GM12878 (cell line): ENCODE data around the gene SMPDL3B. TPM values are rescaled to one million over a fixed set of nuclear protein-coding genes. Genes with fewer than 3 reads are reported as not detected.

ENCODE experiments used
- ATF7 ChIP-seq: fragments of 450-650 bp; IDR thresholded peaks from 2 replicates; pipeline ENCODE4 v1.6.1; 2016; ENCODE audit warnings: low read depth, mild to moderate bottlenecking
- BHLHE40 ChIP-seq, 2 experiments: fragments of 450-650 bp in 1 of 2; IDR thresholded peaks; 2 replicates each; pipeline ENCODE4 v1.6.1; 2011 to 2017; ENCODE audit warnings: low read depth in 2 of 2, borderline replicate concordance in 1 of 2, improper control_type of control experiment in 1 of 2, low read length in 1 of 2, mild to moderate bottlenecking in 1 of 2
- BRCA1 ChIP-seq: IDR thresholded peaks from 2 replicates; pipeline ENCODE4 v1.6.1; 2011; ENCODE audit warnings: low read depth, low read length, improper control_type of control experiment
- CBX5 ChIP-seq: sonication (generic); IDR thresholded peaks from 2 replicates; pipeline ENCODE4 v1.6.1; 2016; ENCODE audit warnings: low read depth, moderate library complexity, mild to moderate bottlenecking, inconsistent platforms
- CREB1 ChIP-seq: IDR thresholded peaks from 2 replicates; pipeline ENCODE4 v1.6.1; 2012; ENCODE audit warnings: low read depth, mild to moderate bottlenecking, inconsistent platforms
- EED ChIP-seq: sonication (generic); IDR thresholded peaks from 2 replicates; pipeline ENCODE4 v1.6.1; 2016; ENCODE audit warnings: antibody characterized with exemption, low read depth
- FOXM1 ChIP-seq: IDR thresholded peaks from 2 replicates; pipeline ENCODE4 v1.6.1; 2012; ENCODE audit warnings: low read depth, mild to moderate bottlenecking, inconsistent platforms, low read length, moderate library complexity
- HDAC6 ChIP-seq: fragments of 200-600 bp; sonication (generic); IDR thresholded peaks from one replicate; pipeline ENCODE4 v1.8.0; 2017; ENCODE audit warnings: antibody characterized with exemption; ENCODE audit not compliant: unreplicated experiment
- IKZF2 ChIP-seq, 2 experiments: fragments of 450-650 bp; IDR thresholded peaks; 2 replicates each; pipeline ENCODE4 v1.6.1; 2017; ENCODE audit warnings: mild to moderate bottlenecking in 2 of 2, moderate library complexity in 2 of 2
- IRF4 ChIP-seq: IDR thresholded peaks from 2 replicates; pipeline ENCODE4 v1.6.1; 2011; ENCODE audit warnings: low read depth, low read length
- NKRF ChIP-seq: fragments of 450-650 bp; conservative IDR thresholded peaks from 2 replicates; pipeline ENCODE4 v1.6.1; 2017; ENCODE audit warnings: mild to moderate bottlenecking, moderate library complexity
- NR2C2 ChIP-seq: IDR thresholded peaks from 2 replicates; pipeline ENCODE4 v1.6.1; 2011; ENCODE audit warnings: borderline replicate concordance, low read depth; ENCODE audit not compliant: control insufficient read depth, insufficient read length
- NRF1 ChIP-seq: conservative IDR thresholded peaks from 2 replicates; pipeline ENCODE4 v1.6.1; 2011; ENCODE audit warnings: mild to moderate bottlenecking, low read depth, low read length, improper control_type of control experiment
- PAX5 ChIP-seq: IDR thresholded peaks from 2 replicates; pipeline ENCODE4 v1.6.1; 2011; ENCODE audit warnings: low read depth, low read length, borderline replicate concordance
- POLR2AphosphoS2 ChIP-seq: IDR thresholded peaks from 2 replicates; pipeline ENCODE4 v1.6.1; 2011; ENCODE audit warnings: low read depth, mild to moderate bottlenecking, low read length, improper control_type of control experiment, moderate library complexity
- RAD51 ChIP-seq: fragments of 450-650 bp; IDR thresholded peaks from 2 replicates; pipeline ENCODE4 v1.6.1; 2016; ENCODE audit warnings: moderate library complexity, mild to moderate bottlenecking, inconsistent platforms
- SIN3A ChIP-seq: IDR thresholded peaks from 2 replicates; pipeline ENCODE4 v1.6.1; 2012; ENCODE audit warnings: low read depth, low read length, improper control_type of control experiment
- SREBF2 ChIP-seq: IDR thresholded peaks from 2 replicates; pipeline ENCODE4 v1.6.1; 2012; ENCODE audit warnings: mild to moderate bottlenecking, low read length
- USF2 ChIP-seq: IDR thresholded peaks from 2 replicates; pipeline ENCODE4 v1.6.1; 2011; ENCODE audit warnings: low read depth, low read length, improper control_type of control experiment, borderline replicate concordance
- ZBED1 ChIP-seq: IDR thresholded peaks from 2 replicates; pipeline ENCODE4 v1.6.1; 2016; ENCODE audit warnings: borderline replicate concordance
- ZNF384 ChIP-seq: IDR thresholded peaks from 2 replicates; pipeline ENCODE4 v1.6.1; 2012; ENCODE audit warnings: low read depth, mild to moderate bottlenecking, low read length, improper control_type of control experiment, borderline replicate concordance
- polyA plus RNA-seq, 11 experiments: library from polyadenylated mRNA; depleted of rRNA in 4 of 11; unstranded in 6 of 11; stranded (reverse) in 5 of 11; fragments of >200 nt; fragmentation: Nextera tagmentation in 4 of 11; fragmentation: Illumina TruSeq in 1 of 11; extraction: Ambion mirVana in 4 of 11; extraction: Trizol in 1 of 11; gene quantifications; 1 replicate in 1 of 11; 2 replicates in 10 of 11; pipeline versions ENCODE4 v1.2.1 to v1.2.3, GENCODE V29; 2011 to 2016; ENCODE audit warnings: inconsistent platforms in 2 of 11, missing spikeins in 2 of 11, low read depth in 1 of 11
- total RNA-seq, 4 experiments: library from RNA; depleted of rRNA in 3 of 4; stranded (reverse); fragments of >200 nt in 3 of 4; fragmentation: Illumina TruSeq in 1 of 4; extraction: Trizol in 1 of 4; gene quantifications; 2 replicates each; pipeline versions ENCODE4 v1.2.1 to v1.2.3, GENCODE V29; 2013 to 2021
- TF ChIP-seq, protein P1 (sequence below): IDR thresholded peaks from 2 replicates; pipeline ENCODE4 v1.6.1; 2012; ENCODE audit warnings: low read depth, low read length, improper control_type of control experiment
- TF ChIP-seq, protein P2 (sequence below): fragments of 450-650 bp; IDR thresholded peaks from 2 replicates; pipeline ENCODE4 v1.6.1; 2017; ENCODE audit warnings: mild to moderate bottlenecking, moderate library complexity

SMPDL3B gene
- total and polyA plus RNA-seq, 10 of the 15 experiments (the other 5 are each of a cell fraction or from before 2014, with no cell fraction given): 0.56 to 2.7 (median 1.0) TPM

GRCh38 chr1:27887215-27888021, 47.4 kb upstream of the SMPDL3B start (continued):
- TF ChIP-seq USF2 (no peak), RAD51 (no peak), ZNF384 (no peak), SREBF2 (no peak), ZBED1 (no peak), HDAC6 (no peak), FOXM1 (no peak), BHLHE40 (IDR thresholded peaks at IDR 0.05; ENCODE audit: borderline replicate concordance in 1 of 2, low read depth in 2 of 2, low read length in 1 of 2) (peak; percentile 22 to 26; a peak in 2 of 4 replicates), SIN3A (no peak), NKRF (no peak), EED (peak; percentile 87; the same call in 1 of the 2 replicates), BRCA1 (no peak), CBX5 (no peak), ATF7 (0 out of 2 replicates have a peak, but pooled peaks have one; percentile 24), NRF1 (no peak), IRF4 (no peak), NR2C2 (no peak), PAX5 (peak; percentile 52; the same call in 1 of the 2 replicates), CREB1 (peak; percentile 31; the same call in 1 of the 2 replicates), POLR2AphosphoS2 (peak; percentile 80; the same call in 1 of the 2 replicates), IKZF2 (IDR thresholded peaks at IDR 0.05) (peak; percentile 83 to 88)
- TF ChIP-seq, protein P1, sequence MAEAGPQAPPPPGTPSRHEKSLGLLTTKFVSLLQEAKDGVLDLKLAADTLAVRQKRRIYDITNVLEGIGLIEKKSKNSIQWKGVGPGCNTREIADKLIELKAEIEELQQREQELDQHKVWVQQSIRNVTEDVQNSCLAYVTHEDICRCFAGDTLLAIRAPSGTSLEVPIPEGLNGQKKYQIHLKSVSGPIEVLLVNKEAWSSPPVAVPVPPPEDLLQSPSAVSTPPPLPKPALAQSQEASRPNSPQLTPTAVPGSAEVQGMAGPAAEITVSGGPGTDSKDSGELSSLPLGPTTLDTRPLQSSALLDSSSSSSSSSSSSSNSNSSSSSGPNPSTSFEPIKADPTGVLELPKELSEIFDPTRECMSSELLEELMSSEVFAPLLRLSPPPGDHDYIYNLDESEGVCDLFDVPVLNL: no peak
- TF ChIP-seq, protein P2, sequence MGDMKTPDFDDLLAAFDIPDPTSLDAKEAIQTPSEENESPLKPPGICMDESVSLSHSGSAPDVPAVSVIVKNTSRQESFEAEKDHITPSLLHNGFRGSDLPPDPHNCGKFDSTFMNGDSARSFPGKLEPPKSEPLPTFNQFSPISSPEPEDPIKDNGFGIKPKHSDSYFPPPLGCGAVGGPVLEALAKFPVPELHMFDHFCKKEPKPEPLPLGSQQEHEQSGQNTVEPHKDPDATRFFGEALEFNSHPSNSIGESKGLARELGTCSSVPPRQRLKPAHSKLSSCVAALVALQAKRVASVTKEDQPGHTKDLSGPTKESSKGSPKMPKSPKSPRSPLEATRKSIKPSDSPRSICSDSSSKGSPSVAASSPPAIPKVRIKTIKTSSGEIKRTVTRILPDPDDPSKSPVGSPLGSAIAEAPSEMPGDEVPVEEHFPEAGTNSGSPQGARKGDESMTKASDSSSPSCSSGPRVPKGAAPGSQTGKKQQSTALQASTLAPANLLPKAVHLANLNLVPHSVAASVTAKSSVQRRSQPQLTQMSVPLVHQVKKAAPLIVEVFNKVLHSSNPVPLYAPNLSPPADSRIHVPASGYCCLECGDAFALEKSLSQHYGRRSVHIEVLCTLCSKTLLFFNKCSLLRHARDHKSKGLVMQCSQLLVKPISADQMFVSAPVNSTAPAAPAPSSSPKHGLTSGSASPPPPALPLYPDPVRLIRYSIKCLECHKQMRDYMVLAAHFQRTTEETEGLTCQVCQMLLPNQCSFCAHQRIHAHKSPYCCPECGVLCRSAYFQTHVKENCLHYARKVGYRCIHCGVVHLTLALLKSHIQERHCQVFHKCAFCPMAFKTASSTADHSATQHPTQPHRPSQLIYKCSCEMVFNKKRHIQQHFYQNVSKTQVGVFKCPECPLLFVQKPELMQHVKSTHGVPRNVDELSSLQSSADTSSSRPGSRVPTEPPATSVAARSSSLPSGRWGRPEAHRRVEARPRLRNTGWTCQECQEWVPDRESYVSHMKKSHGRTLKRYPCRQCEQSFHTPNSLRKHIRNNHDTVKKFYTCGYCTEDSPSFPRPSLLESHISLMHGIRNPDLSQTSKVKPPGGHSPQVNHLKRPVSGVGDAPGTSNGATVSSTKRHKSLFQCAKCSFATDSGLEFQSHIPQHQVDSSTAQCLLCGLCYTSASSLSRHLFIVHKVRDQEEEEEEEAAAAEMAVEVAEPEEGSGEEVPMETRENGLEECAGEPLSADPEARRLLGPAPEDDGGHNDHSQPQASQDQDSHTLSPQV: peak; percentile 7; the same call in 1 of the 2 replicates
